GM21381 (cell line): ENCODE measurements around the gene UBE2G2.

ENCODE experiments used
- ATAC-seq: cut with Tn5 transposase; IDR thresholded peaks from one replicate; pipeline ENCODE4 v1.9.1; 2021; ENCODE audit warnings: mild to moderate bottlenecking, moderate library complexity; ENCODE audit not compliant: unreplicated experiment

The UBE2G2 gene

DNA sequence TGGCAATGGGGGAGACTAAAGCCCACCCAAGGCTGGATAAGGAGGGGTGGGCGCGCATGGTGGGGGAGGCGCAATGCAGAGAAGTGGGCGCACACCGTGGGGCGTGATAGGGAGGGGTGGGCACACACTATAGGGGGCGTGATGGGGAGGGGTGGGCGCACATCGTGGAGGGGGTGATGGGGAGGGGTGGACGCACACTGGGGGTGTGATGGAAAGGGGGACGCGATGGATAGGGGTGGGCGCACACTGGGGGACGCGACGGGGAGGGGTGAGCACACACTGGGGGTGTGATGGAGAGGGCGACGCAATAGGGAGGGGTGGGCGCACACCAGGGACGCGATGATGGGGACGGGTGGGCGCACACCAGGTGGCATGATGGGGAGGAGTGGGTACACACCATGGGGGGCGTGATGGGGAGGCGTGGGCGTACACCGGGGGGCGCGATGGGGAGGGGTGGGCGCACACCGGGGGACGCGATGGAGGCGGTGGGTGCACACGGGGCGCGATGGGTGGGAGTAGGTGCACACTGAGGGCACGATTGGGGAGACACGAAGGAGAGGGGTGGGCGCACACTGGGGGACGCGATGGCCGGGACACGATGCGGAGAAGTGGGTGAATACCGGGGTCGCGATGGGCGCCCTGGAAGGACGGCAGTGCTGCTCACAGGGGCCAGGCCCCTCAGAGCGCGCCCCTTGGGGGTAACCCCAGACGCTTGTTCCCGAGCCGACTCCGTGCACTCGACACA is 15.3 kb upstream of the UBE2G2 start:
- peak; percentile 5 for ATAC-seq

DNA sequence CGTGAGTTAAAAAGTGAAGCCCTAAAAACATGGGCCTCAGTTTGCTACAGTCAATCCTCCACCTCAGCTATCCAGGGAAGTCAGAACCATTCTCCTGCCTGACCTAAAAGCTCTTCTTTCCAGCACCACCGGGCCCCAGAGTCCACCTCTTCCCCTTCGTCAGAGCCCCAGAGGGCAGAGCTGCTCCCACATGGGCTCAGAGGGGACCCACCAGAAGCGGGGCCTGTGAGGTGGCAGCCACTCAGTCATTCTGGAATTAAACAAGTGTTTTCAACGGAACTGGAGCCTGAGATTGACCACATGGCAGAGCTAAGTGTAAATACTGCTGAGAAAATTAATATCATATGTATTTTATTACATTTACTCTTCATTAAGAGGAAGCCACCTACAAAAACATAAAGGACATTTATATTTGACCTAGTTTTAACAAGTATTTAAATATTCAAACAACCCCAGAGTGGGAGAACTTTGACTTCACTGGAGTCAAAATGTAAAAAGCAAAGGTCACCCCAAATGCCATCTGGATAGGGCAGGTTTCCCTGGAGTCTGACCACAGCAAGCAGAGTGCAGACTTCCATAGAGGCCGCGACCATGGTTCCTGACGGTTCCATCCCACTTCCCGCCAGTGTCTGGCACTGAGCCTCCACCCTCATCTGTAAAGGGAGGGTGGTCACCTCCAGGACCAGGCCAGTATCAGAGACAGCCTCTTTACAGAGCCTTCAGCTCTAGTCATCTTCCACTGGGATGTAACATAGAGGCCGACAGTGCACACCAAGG is 14.4 kb upstream of the UBE2G2 start:
- ATAC-seq = no peak

DNA sequence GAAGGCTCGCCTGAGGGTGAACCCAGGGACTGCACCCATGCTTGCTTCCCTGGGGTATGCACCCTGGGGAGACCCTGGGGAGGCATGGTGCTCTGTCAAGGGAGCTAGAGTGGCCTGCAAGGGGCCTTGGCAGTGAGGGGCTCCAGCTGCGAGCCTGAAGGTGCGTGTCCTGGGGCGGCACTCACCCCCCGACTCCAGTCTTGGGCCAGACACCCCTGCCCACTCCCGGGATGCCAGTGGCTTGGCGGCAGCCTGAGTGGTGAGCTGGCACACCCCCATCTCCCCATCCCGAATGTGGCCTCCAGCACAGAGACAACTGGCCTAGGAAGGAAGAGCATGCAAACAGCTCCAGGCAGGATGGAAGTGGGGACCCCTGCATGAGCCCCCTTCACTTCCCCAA is 13.6 kb upstream of the UBE2G2 start:
- no peak for ATAC-seq

DNA sequence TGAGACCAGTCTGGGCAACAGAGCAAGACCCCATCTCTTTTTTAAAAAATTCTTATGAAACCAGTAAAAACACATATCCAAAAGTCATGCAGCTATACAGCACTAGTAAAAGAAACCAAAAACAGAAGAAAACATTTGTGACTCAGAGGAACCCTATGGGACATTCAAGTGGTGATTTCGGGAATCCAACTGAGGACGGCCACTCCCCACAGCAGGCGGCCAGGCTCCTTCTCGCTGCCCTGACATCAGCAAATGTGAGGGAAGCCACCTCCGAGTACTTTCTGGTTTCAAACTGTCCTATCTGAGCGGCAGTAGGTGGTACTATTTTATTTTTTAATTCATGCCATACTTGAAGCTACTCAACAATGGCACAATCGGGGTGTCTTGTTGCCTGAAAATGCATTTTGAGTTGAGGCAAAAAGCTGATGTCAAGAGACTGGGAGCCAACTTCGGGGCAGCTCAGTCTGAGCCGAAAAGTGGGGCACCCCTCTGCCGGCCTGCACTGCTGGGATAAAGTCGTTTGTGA is 12.9 kb upstream of the UBE2G2 start:
- no peak for ATAC-seq

DNA sequence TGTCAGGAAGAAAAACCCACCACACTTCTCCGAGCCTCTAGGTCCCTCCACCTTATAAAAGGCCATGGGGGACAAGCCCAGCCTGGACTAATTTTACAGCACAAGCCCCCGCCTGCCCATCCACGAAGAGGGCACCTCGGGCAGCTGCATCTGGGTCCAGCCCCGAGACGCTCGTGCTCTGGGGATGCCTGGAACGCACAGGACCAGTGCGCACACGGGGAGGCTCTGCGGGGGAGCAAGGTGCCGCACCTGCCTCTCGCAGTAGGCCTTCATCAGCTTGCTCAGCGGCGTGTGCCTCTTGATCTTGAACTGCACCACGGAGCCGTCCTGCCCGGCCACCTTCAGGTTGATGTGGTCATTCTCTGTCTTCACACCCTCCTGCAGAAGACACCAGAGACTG is 12.1 kb upstream of the UBE2G2 start:
- ATAC-seq = no peak

DNA sequence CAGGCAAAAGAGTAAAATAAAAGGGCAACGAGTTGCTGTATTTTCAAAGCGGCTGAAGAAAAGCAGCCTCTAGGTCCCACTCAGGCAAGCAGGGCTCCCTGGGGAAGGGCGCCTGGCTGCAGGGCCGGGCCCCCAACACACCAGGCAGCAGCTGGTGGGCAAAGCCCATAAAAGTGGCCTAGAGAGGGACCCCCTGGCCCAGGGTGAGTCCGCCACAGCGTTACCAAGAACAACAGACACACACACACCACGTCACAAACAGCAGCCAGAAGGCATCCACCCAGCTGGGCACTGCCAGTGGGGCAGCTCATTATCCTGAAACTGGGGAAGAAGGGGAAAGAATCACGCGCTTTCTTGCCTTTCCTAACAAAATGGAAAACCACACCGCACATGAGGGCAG is 11.5 kb upstream of the UBE2G2 start:
- ATAC-seq = no peak

DNA sequence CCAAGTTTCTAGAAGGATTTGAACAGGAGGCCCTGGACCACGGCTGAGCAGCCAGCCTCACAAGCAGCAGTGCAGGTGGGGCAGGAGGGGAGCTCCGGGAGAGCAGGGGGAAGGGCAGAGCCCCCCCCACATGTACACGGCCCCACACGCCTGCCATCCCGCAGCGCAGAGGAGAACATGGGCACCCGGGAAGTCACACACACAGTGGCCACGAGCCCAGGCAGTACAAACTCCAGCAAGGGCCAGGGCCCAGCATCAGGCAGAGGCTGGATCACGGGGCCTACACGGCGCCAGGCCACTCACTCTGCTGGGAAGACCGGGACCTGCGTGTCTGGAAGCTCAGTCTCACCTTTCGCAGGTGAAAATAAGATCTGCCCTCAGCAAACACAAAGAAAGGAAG is 11.0 kb upstream of the UBE2G2 start:
- ATAC-seq = no peak

DNA sequence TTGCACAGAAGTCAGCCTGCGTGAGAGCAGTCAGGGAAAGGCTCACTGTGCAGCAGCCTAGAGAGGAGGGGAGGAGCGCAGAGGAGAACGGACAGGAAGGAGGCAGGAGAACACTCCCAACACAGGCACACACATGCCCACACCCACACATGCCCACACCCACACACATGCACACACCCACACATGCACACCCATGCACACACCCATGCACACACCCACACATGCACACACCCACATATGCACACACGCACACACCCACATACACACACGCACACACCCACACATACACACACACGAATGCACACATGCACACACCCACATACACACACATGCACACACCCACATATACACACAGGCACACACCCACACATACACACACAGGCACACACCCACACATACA is 9.2 kb upstream of the UBE2G2 start:
- no peak for ATAC-seq

DNA sequence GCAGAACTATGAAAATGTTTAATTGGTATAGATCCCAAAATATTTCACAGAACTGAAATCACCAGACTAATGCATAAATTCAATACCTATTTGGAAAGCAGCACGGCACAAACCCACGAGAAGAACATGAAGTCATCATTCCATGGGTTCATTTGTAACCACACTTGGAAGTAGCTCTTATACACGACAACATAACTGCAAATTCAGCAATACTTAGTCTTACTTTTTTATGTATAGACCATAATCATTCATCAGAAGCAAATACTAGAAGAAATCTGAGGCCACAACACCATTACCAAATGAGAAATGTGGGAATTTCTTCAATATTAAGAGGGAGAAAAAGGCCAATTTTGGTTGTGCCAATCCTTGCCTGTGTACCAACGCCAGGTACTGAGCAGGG is 4.2 kb upstream of the UBE2G2 start:
- ATAC-seq = no peak

DNA sequence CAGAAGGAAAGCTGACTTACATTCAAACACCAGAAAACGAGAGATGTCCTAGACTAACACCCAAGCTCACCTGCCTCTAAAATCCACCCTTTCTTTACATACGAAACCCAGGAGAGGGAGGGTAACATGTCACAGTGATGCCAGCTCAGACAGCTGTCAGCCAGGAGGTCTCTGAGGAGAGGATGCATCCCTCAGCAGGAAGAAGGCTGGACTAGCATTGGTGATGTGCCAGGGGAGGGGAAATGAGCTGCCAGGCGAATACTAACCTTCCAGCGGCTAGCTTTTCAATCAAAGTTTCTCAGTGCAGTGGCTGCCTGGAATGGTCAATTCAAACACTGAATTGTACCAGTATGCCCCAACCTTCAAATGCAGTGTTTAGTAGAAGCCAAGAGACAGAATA is 3.6 kb upstream of the UBE2G2 start:
- ATAC-seq = no peak

DNA sequence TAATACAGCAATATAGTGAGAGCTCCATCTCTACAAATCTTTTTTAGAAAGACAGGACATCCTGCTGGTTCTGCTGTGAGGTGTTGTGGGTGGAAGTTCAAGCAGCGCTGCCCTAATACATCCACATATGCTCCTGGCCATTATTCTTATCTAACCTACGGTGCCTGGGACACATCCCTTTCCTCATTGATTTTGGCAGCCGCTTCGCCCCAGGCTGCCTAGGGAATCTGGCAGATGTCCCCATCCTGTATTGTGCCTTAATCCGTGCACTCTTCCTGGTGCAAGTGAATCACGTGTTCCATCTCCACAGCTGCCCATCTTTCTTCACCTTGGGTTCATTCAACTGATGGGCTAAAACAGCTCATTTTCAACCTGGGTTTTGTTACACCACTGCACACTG is 3.1 kb upstream of the UBE2G2 start:
- no peak for ATAC-seq

DNA sequence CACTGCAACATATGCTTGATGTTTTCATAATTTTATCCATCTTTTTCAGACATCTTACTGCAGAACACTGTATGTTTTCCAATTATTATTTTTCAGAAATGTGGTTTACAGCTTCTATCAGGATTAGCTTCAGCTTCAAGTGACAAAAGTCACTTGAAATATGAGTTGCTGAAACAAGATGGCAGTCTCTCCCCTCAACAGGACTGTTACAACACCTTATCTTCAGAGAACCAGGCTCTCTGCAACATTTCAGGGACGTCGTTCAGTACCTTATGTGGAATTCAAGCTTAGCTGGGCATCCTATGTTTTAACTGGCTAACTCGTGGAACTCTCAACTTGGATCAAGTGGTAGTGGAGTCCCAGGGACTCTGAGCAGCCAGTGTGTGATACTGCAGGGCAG is 2.0 kb upstream of the UBE2G2 start:
- no peak for ATAC-seq

DNA sequence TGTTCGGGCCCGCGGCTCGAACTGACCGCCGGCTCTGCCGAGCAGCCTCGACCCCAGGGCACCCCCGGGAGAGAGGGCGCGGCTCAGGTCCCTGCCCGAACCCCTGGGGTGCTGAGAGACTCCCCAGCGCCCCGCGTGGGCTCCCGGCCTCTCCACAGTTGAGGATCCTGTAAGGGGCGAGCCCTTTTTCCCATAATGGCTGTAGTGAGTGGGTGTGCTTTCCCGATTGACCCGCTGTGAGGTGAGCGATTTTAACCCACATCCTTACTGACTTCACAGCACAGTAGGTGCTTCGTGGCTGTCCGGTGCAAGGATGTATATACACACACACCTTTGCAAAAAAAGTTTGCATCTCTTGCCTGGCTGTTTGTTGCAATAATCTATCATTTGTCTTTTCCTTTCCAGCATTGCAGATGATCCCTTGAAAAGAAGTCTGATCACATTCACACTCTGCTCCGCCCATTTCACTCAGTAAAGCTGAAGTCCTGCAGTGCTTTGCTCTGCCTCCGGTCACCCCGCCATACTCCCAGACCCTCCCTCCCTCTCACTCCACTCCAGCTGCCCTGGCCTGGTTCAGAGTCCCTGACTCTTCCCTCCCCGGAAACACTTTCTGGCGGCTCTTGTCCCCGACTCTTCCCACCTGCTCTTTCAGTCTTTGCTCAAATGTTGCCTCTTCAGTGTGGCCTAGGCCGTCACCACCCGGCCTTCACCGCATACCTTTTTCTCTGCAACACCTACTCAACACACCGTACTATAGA is 955 bp upstream of the UBE2G2 start:
- peak; percentile 16 for ATAC-seq

DNA sequence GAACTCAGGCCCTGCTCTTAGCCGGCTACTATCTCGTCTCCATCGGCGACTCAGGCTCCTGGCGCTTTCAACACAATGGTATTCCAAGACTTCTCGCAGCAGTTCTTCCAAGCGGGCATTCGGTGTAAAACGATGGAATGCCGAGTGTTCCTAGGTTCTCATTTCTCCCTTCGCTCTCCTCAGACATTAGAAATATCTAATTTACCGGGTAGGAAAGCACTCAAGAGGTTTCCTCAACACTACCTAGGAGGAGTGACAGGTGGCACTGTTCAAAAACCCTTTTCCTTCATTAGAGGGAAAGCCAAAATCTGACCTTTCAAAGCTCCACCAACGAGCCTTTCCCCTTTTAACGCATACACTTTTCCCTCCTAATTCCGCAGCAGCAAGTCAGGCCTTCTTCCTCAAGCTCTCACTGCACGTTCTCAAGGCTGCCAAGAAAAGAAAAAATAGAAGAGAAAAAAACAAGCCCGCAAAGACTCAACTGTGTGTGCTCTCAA is 601 bp downstream of the UBE2G2 start:
- no peak for ATAC-seq

DNA sequence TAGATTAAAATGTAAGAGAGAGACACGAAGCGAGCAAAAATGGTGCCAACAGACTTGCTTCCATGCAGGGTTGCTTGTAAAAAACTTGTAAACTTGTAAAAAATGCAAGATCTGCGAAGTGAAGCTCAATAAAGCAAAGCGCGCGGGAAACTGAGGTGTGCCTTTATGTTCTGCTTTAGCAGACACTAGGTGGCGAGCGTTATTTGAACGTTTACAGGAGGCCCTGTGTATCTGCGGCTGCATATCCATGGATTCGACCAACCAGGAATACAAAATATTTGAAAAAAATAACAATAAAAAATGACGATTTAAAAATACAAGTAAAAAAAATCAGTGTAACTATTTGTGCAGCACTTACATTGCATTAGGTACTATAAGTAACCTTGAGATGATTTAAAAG is 1.5 kb downstream of the UBE2G2 start:
- no peak for ATAC-seq

DNA sequence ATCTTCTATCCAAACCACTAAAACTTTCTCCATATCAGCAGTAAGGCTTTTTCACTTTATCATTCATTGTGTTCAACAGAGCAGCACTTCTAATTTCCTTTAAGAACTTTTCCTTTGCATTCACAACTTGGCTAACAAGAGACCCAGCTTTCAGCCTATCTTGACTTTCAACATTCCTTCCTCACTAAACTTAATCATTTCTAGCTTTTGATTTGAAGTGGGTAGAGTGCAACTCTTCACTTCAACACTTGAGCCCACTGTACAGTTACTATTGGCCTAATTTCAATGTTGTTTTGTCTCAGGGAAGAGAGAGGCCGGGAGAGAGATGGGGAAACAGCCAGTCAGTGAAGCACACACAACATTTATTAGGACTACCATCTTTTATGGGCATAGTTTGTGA is 2.0 kb downstream of the UBE2G2 start:
- no peak for ATAC-seq

DNA sequence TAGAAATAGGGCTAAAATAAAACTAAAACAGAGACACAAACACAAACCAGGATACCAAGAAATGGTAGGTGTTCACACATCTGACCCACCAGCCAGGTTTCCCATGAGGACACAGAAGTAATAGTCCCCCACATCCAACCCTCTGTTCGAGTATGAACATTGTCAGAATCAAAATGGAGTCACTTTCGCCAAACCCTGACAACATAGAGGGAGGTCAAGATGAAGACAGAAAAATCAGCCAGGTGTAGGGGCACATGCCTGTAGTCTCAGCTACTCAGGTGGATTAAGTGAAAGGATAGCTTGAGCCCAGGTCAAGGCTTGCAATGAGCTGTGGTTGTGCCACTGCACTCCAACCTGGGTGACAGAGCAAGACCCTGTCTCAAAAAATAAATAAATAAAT is 3.8 kb downstream of the UBE2G2 start:
- no peak for ATAC-seq

DNA sequence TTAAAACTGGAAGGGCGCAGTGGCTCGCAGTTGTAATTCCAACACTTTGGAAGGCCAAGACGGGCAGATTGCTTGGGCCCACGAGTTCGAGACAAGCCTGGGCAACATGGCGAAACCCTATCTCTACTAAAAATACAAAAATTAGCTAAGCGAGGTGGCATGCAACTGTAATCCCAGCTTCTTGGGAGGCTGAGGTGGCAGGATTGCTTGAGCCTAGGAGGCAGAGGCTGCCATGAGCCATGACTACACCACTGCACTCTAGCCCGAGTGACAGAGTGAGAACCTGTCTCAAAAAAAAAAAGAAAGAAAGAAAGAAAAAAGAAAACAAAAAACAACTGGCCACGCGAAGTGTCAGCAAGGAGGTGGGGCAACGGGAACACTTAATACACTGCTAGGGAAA is 6.3 kb downstream of the UBE2G2 start:
- no peak for ATAC-seq

DNA sequence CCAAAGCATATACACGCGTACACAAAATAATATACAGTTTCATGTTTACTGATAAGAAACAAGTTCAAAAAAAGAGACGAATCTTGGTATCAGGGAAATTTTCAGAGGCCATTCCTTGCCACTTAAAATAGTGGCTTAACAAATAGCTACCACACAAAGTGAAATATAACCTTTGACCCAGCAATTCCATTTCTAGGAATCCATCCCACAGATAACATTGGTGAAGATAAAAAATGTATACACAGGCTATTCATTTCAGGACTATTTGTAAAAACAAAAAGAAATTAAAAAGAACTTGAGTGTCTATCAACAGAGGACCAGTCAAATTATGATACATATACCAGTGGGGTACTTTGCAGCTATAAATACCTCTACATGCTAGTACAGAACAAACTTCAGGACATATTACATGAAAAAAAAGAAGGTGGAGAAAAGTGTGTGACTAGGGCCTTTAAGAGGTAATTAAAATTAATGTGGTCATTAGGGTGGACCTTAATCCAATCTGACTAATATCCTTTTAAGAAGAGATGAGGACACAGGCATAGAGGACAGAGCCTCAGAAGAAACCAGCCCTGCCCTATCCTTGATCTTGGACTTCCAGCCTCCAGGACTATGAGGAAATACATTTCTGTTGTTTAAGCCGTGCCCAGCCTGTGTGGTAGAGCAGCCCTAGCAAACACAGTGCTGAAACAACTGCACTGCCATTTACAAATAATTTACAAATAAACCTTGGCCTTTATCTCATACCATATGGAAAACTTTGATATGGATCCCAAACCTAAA is 7.8 kb downstream of the UBE2G2 start:
- ATAC-seq = no peak

DNA sequence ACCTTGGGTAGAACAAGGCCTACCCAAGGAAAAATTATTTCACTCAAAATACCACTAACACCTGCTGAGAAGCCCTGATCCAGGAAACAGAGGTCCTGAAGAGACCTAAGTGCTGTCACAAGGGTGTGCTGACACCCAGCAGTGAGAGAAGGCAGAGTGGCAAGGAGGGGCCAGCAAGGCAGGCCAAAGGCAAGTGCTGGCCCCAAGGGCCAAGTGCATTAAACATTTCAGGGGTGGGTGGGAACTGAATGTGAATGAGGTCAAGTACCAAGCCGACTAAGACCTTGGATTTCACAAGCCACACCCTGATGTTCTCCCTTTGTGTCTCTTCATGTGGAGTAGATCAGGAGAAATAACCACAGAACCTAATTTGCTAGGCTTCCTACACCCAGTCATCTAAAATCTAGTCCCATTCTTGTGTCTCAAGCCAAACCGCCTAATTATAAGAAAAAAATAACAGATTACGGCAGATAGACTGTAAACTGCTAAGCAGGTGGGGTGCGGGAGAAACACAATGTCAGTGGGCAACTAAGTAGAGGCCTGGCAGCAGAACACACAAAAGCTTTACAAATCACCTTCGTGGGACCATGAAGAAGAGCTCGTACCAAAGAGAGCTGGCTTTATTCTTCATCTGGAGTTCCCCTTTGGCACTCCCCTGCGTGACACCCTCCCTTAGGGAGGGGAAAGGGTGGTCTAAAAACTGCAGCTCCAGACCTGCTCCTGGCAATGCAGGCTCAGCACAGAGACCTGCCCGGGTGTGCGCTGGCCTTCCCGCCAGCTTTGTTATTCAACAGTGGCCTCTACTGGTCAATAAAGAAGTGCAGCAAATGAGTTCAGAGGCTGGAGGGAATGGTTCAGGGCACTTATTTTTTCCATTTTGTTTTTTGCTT is 8.7 kb downstream of the UBE2G2 start:
- ATAC-seq = peak; percentile 68
